ENCODE measurements around the gene GMEB1.

DNA sequence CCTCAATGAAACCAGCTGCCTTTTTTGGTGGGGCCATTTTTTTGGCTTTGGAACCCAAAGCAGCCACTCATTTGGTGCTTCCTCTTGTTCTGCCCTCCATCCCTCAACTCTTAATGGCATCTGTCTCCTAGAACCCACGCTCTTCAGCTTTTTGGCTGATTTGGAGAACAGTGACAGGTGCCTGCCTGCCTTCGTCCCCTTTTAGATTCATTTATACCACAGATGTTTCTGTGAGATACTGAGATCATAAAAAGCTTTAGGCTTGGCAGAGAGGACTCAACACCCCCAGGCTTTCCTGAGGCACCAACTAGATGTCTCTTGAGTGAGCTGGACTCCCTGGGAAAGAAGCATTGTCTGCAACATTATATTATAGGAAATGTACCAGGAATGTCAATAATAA is 47.8 kb downstream of the GMEB1 start:
- TF ChIP-seq, protein P1, sequence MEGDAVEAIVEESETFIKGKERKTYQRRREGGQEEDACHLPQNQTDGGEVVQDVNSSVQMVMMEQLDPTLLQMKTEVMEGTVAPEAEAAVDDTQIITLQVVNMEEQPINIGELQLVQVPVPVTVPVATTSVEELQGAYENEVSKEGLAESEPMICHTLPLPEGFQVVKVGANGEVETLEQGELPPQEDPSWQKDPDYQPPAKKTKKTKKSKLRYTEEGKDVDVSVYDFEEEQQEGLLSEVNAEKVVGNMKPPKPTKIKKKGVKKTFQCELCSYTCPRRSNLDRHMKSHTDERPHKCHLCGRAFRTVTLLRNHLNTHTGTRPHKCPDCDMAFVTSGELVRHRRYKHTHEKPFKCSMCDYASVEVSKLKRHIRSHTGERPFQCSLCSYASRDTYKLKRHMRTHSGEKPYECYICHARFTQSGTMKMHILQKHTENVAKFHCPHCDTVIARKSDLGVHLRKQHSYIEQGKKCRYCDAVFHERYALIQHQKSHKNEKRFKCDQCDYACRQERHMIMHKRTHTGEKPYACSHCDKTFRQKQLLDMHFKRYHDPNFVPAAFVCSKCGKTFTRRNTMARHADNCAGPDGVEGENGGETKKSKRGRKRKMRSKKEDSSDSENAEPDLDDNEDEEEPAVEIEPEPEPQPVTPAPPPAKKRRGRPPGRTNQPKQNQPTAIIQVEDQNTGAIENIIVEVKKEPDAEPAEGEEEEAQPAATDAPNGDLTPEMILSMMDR (IDR thresholded peaks at IDR 0.05): no peak
- TF ChIP-seq ZFX (IDR thresholded peaks at IDR 0.05; ENCODE audit: borderline replicate concordance): no peak
